A549 treated with AZD2906 at 1 μM for 4 hours (cell line): Measurements from ENCODE around the gene NOVA2. TPM values are rescaled to one million over a fixed set of nuclear protein-coding genes. Genes with fewer than 3 reads are reported as not detected.

Experiments used
- total RNA-seq: library from RNA; stranded (reverse); fragments of 200-300 nt; extraction: Qiagen RNA extraction; gene quantifications from 5 replicates; pipeline ENCODE4 v1.2.3, GENCODE V29; 2022

The NOVA2 gene
- 0.77 to 1.3 TPM (median 1.3 TPM) in 5 replicates for total RNA-seq

DNA sequence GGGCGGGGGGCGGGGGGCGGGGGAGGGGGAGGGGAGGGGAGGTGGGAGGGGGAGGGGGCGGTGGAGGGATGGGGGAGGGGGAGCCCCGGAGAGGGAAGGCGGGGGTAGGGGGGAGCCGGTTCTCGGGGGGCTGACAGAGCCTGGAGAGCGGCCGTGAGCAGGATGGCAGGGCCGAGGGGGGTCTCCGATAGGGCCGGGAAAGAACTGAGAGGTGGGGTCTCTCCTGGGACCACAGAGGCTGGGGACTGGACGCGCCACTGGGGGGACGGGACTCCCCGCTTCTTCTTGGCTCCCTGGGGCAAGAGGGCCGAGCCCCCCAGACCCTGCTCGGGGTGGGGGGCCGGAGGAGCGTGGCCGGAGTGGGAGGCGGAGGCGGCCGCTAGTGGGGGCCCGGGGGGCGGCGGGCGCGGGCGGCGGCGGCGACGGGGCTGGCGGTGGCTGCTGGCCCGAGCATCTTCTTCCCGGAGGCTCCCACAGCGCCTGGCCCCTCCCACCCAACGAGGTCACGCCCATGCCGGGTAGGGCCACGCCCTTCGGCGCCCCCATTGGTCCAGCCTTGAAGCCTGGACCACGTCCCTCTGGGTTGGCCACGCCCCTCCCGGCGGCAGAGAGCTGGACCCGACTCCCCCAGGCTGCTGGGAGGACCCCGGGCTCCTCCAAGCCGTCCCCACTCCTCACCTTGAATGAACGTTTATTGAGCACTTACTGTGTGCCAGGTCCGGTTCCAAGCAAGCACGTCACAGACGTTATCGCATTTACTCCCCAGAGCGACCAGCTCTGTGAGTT is at the start of gene NOVA2:
TSS of gene NOVA2 (minus strand) at position 313 of the 786 bp plus-strand sequence. CDS start 514 bp downstream, outside the sequence.

GRCh38 chr19:46022431-46023310 is 49.0 kb upstream of the NOVA2 start, which contains the start of gene PGLYRP1:
Gene PGLYRP1 (minus strand): TSS chr19:46023053. CDS start chr19:46023021, 32 bp downstream.

DNA sequence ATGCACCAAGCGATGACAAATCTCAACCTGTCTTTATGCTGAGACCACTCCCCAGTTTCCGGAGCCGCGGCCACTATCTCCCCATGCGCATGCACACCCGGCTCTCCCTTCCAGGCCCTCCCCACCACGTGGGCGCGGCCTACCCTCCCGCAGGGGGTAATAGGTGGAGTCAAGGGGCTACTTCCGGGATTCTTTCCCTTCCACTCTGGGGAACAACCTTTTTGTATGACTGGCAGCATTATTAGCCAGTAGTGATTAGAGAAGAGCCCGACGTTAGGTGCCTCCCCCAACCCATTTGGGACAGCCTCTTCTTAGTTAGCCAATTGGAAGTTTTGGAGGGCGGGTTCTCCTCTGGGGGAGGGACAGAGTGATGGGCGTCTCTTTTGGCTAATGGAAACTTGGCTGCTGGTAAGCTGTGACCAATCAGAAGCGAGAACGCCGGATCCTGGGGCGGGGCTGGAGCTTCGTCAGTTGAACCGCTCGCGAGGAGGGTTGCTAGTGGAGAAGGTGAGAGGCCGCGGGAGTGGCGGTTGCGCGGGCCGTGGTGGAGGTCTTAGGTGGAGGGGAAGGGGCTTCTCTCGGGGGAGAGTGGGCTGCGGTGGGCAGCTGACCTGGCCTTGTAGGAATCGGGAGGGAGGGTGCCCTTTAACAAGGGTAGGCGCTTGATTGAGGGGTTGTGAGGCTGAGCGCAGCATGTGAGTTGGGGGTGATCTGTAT is 21.5 kb upstream of the NOVA2 start, which contains the start of gene CCDC61:
TSS of gene CCDC61 (plus strand) at position 470 of the 717 bp plus-strand sequence. CDS start 7,552 bp downstream, outside the sequence.

DNA sequence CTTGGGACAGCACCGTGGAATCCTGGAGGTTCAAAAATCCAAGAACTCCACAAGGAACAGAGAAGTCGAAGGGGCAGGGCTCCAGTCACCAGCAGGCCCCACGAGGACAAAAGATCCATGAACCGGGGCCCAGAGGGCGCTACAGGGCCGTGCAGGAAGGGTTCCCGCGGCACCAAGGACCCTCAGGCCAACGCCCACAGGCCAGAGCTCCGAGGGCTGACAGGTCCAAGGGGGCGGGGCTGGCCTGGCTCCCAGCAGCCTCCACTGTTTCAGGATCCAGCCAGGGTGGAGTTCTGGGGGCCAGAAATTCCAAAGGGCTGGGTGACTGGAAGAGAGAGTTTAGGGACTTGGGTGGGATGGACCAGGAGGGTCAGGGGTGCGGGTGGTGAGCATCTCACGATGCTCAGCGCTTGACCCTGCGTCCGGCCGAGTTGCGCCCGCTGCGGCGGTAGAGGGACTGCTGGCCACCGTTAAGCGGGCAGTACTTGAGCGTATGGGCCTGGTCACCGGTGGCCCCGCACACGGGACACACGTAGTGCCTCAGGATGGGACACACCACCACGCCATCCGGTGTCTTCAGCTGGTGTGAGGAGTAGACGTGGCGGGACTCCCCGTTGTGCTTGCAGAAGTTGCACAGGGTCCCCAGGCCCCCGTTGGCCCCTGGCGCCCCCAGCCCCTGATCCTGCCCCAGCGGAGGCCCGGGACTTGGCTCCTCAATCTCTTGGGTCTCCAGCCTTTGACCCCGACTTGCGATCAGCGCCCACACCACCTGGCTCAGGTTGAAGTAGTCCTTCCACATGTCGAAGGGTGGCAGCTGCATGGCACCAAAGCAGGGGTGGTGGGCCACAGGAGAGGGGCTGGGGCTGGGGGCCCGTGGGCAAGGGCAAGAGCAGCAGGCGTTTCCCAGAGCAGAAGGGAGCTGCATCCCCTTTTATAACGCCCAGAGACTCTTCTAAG is 59.5 kb downstream of the NOVA2 start, which contains the start of gene NANOS2:
TSS of gene NANOS2 (minus strand) at position 905 of the 957 bp plus-strand sequence. CDS start at position 820, 85 bp downstream.

GRCh38 chr19:45901912-45902650 is 71.6 kb downstream of the NOVA2 start, which contains the start of gene MYPOP:
Gene MYPOP (minus strand): TSS chr19:45902613. CDS start chr19:45901773, 840 bp downstream.

DNA sequence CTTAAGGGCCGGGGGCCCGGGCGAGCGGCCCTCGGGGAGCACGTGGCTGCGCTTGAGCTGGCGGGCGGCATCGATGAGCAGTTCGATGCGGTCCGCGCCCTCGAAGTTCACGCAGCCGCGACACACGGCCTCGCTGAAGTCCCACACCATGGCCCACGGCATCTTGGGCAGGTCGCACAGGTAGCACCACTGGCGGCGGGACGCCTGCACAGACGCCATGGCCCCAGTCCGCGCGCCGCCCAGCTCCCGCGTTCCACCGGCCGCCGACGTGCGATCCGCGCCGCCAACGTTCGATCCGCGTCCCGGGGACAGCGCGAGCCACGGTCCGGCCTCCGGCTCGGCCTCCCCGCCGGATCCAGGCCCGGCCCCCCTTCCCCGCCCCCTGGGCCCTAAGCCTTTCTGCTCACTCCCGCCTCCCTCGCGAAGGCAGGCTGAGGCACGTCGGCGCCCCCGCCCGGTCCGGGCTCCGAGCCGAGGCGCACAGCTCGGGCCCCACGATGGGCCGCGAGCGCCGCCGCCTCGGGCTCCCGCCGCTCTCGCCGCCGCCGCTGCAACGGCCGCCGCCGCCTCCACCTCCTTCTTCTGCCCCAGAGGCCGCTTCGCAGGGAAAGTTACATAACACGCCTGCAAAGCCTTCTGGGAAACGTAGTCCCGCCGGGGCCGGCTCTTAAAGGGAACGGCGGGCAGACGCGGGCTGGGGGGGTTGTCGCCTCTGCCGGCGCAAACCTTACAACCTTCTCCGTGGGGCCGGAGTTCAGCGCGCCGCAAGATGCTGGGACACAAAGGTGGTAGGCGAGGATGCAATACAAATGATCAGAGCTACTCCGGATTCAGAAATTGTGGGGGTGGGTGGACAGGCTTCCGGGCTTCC is 87.9 kb downstream of the NOVA2 start, which contains the start of gene IRF2BP1:
TSS of gene IRF2BP1 (minus strand) at position 586 of the 871 bp plus-strand sequence. CDS start at position 219, 367 bp downstream.

Other genes starting within 250 kb of the NOVA2 start
- 7.8 to 11.1 TPM (median 9.7 TPM) in 5 replicates for gene FBXO46, start 243.0 kb downstream of the NOVA2 start, total RNA-seq
- 0.03 to 0.06 TPM (median 0.05 TPM) in 5 replicates for gene MEIOSIN, start 240.4 kb downstream of the NOVA2 start, total RNA-seq
- 16.8 to 31.3 TPM (median 28.9 TPM) in 5 replicates for gene SIX5, start 204.6 kb downstream of the NOVA2 start, total RNA-seq
- 29.1 to 45.4 TPM (median 40.2 TPM) in 5 replicates for gene DMPK, start 191.4 kb downstream of the NOVA2 start, total RNA-seq
- gene DMWD, start 181.0 kb downstream of the NOVA2 start, total RNA-seq, result 22.5 to 34.8 TPM (median 30.3 TPM) in 5 replicates
- not detected in 5 replicates for gene RSPH6A, start 158.6 kb downstream of the NOVA2 start, total RNA-seq
- gene SYMPK, start 110.7 kb downstream of the NOVA2 start, total RNA-seq, result 58.9 to 77.3 TPM (median 71.3 TPM) in 5 replicates
- gene FOXA3, start 109.5 kb downstream of the NOVA2 start, total RNA-seq, result 0.58 to 1.1 TPM (median 0.89 TPM) in 5 replicates
- 22.7 to 37.9 TPM (median 36.1 TPM) in 5 replicates for gene IRF2BP1, start 87.7 kb downstream of the NOVA2 start, total RNA-seq
- gene MYPOP, start 71.3 kb downstream of the NOVA2 start, total RNA-seq, result 6.4 to 10.3 TPM (median 10.1 TPM) in 5 replicates
- gene NANOS2, start 59.1 kb downstream of the NOVA2 start, total RNA-seq, result not detected in 5 replicates
- 4.1 to 6.2 TPM (median 4.6 TPM) in 5 replicates for gene CCDC61, start 21.6 kb upstream of the NOVA2 start, total RNA-seq
- not detected in 5 replicates for gene PGLYRP1, start 49.2 kb upstream of the NOVA2 start, total RNA-seq
- gene IGFL4, start 67.1 kb upstream of the NOVA2 start, total RNA-seq, result 0.28 to 0.33 TPM (median 0.30 TPM) in 5 replicates
- 0.16 to 0.25 TPM (median 0.17 TPM) in 3 of 5 replicates, not detected in the others for gene IGFL3, start 150.8 kb upstream of the NOVA2 start, total RNA-seq
- gene IGFL2, start 174.4 kb upstream of the NOVA2 start, total RNA-seq, result 0.37 to 0.86 TPM (median 0.56 TPM) in 5 replicates